Transverse colon (tissue), 4 donors: ENCODE results near the gene KCNRG. TPM values are rescaled to one million over a fixed set of nuclear protein-coding genes. Genes with fewer than 3 reads are reported as not detected.

Experiments
- DNase-seq: peaks from one replicate; pipeline ENCODE4 v3.0.0-alpha.2; 2019
- H3K27ac ChIP-seq, 4 donors: fragments of 200-600 bp; sonication (generic); 2 replicates each; pipeline ENCODE4 v1.5.1; 2016 to 2018; ENCODE audit warnings: inconsistent platforms in 4 of 4
- H3K27me3 ChIP-seq: fragments of 200-600 bp; sonication (generic); 2 replicates; pipeline ENCODE4 v1.5.1; 2017; ENCODE audit warnings: inconsistent platforms
- H3K36me3 ChIP-seq, 4 donors: fragments of 200-600 bp; sonication (generic); 2 replicates each; pipeline ENCODE4 v1.5.1; 2017 to 2019; ENCODE audit warnings: inconsistent platforms in 4 of 4
- H3K4me1 ChIP-seq, 4 donors: fragments of 200-600 bp; sonication (generic); 2 replicates each; pipeline ENCODE4 v1.5.1; 2017 to 2020; ENCODE audit warnings: inconsistent platforms in 4 of 4
- H3K4me3 ChIP-seq, 4 donors: fragments of 200-600 bp; sonication (generic); 1 replicate in 1 of 4; 2 replicates in 3 of 4; pipeline versions ENCODE4 v1.5.1 to v1.6.1; 2017 to 2019; ENCODE audit warnings: inconsistent platforms in 4 of 4
- H3K9me3 ChIP-seq, 2 donors: fragments of 200-600 bp; sonication (generic); 2 replicates each; pipeline ENCODE4 v1.5.1; 2017 to 2019; ENCODE audit warnings: inconsistent platforms in 2 of 2
- EP300 ChIP-seq: sonication (generic); formaldehyde crosslinking; IDR thresholded peaks from one replicate; pipeline ENCODE4 v1.6.1; 2017; ENCODE audit warnings: antibody characterized with exemption, low read depth
- POLR2A ChIP-seq: fragments of 450-650 bp; IDR thresholded peaks from one replicate; pipeline ENCODE4 v1.6.1; 2016; ENCODE audit warnings: antibody characterized with exemption, mild to moderate bottlenecking, moderate library complexity
- POLR2AphosphoS5 ChIP-seq, 3 donors: sonication (generic); formaldehyde crosslinking; IDR thresholded peaks; one replicate each; pipeline ENCODE4 v1.6.1; 2016; ENCODE audit warnings: antibody characterized with exemption in 3 of 3
- WGBS, 2 donors: methylation state at CpG; one replicate each; pipeline ENCODE4 v1.1.5; 2018; ENCODE audit warnings: low coverage in 1 of 2; 5-methylcytosine and 5-hydroxymethylcytosine counted together
- in situ Hi-C, 4 donors: fragments of 200-750 bp; cut with MboI; loops; one replicate each; pipeline versions ENCODE4 v1.15.0 to v1.15.1; 2017; ENCODE audit warnings: low sequenced_read_pairs in 3 of 4, low pct_ligation_motif_present in 1 of 4, low pct_unique_long_range_greater_than_20kb in 1 of 4
- intact Hi-C: fragments of 100-400 bp; cut with DNase I; formaldehyde crosslinking; loops from one replicate; pipeline ENCODE4 v1.15.1; 2023; ENCODE audit warnings: low total_unique reads
- total RNA-seq, 4 donors: library from RNA; depleted of rRNA; stranded (reverse); fragments of >200 nt; gene quantifications; one replicate each; pipeline ENCODE4 v1.1.0, GENCODE V29; 2016
- TF ChIP-seq, protein P1 (sequence below), 5 experiments: fragments of 200-600 bp in 3 of 5; fragments of 450-650 bp in 2 of 5; sonication (generic) in 3 of 5; IDR thresholded peaks; 1 replicate in 2 of 5; 2 replicates in 3 of 5; pipeline ENCODE4 v1.5.1; 2016 to 2017; ENCODE audit warnings: antibody characterized with exemption in 5 of 5, inconsistent platforms in 3 of 5, mild to moderate bottlenecking in 2 of 5, moderate library complexity in 1 of 5

Gene KCNRG
- total RNA-seq, 4 donors from 2014 or later, result 2.9 to 3.7 TPM; not detected in 2

DNA sequence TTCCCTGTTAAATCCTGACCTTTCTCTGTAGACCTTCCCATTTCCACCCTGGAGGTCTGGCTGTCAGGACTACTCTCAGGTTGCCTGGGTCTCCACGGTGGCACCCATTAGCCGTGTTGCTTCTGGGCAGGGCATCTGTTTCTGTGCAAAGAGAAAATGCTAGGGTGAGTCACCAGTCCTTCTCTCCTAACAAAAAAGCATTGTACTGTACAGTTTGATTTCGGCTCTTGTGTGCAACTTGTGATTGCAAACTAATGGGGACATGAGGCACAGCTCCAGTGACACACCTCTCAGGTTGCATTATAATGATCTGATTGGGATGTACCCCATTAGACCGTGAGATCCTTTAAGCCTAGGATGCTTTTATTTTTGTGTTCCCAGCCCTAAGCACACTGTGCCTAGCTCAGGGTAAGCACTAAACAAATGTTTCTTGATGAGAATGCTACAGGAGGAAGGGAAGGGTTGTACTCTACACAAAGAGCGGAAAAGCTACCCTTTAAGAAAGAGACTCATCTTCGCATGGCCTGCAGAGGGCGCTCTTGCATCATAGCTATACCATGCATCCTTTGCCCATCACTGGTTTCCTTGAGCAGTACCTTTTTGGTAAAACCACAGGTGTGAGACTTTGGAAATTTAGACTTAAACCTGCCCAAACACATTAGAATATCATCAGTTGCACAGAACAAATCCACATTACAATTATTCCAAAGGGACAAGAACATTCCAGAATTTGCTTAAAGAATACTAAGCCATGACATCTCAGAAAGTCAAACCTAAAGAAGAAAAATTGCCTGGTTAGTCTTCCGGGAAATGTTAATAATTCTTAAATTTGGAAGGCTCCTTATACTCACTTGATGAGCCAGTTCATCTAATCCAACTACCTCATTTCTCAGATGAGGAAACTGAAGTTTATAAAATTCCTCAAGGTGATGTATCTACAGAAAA, 38.7 kb upstream of the KCNRG start:
- Histone ChIP-seq H3K4me1 (peaks cover 0 to 9% (median 0%) of the 10 kb centered on the region in 4 donors), H3K27me3 (no peaks in the 10 kb centered on the region), H3K27ac (no peak overlapping the region), H3K4me3 (no peak overlapping the region), H3K36me3 (no peaks in the 10 kb centered on the region), H3K9me3 (no peaks in the 10 kb centered on the region)
- TF ChIP-seq, protein P1, sequence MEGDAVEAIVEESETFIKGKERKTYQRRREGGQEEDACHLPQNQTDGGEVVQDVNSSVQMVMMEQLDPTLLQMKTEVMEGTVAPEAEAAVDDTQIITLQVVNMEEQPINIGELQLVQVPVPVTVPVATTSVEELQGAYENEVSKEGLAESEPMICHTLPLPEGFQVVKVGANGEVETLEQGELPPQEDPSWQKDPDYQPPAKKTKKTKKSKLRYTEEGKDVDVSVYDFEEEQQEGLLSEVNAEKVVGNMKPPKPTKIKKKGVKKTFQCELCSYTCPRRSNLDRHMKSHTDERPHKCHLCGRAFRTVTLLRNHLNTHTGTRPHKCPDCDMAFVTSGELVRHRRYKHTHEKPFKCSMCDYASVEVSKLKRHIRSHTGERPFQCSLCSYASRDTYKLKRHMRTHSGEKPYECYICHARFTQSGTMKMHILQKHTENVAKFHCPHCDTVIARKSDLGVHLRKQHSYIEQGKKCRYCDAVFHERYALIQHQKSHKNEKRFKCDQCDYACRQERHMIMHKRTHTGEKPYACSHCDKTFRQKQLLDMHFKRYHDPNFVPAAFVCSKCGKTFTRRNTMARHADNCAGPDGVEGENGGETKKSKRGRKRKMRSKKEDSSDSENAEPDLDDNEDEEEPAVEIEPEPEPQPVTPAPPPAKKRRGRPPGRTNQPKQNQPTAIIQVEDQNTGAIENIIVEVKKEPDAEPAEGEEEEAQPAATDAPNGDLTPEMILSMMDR (IDR thresholded peaks at IDR 0.05), result peak; percentile 83 to 90 (median 89)
- TF ChIP-seq EP300, result no peak
- no peak for TF ChIP-seq POLR2A
- TF ChIP-seq POLR2AphosphoS5 (IDR thresholded peaks at IDR 0.05), result no peak
- peak; percentile 81 for DNase-seq
- WGBS, 2 donors, result 36 to 45% methylated on average over 5 to 8 of the region's 8 CpGs
- intact Hi-C loops (no loop called here), in situ Hi-C loops (loop anchor here (10.0 to 25.0 kb wide), 5 partner anchors 548 to 1086 kb away; partner anchors contain the start of gene RNASEH2B (in 4 of the 4))

- no peak overlapping the region for H3K27ac ChIP-seq
- H3K4me1 ChIP-seq, result peaks cover 0 to 2% (median 0%) of the 10 kb centered on the region in 4 donors
- in situ Hi-C loops, result loop anchor here (10.0 to 25.0 kb wide), 5 partner anchors 547 to 1084 kb away; partner anchors contain the start of gene RNASEH2B (in 4 of the 4)
- intact Hi-C loops, result no loop called here
- no peaks in the 10 kb centered on the region for H3K27me3 ChIP-seq
- H3K9me3 ChIP-seq, result no peaks in the 10 kb centered on the region
- no peaks in the 10 kb centered on the region for H3K36me3 ChIP-seq
- DNase-seq, result no peak
- 97% methylated on average over 3 of the region's 3 CpGs; no CpG with 5 or more reads in 1 of the 2 donors for WGBS, 2 donors
- H3K4me3 ChIP-seq, result no peak overlapping the region
- TF ChIP-seq, protein P1 (IDR thresholded peaks at IDR 0.05), result no peak
These were observed 37.3 kb upstream of the KCNRG start for GRCh38 chr13:49977992-49978391.

DNA sequence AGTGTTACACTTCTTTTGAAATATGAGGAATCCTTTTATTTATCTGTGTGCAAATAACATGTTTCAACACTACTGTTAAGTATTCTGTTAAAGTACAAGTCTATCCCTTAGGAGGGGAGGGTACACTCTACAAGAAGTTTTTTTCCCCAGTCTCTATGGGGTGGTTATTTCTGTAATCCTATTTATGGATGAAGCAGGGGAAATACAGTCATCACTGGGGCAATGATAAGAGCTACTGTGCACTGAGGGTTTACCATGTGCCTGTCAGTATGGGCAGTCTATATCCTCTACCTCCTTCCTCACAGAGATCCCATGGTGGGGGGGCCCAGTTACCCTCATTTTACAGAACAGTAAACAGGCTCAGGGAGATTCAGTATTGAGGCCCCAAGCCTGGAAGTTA, 35.0 kb upstream of the KCNRG start:
- intact Hi-C loops, result no loop called here
- H3K4me1 ChIP-seq, result no peaks in the 10 kb centered on the region
- no peak for DNase-seq
- in situ Hi-C loops, result loop anchor here (5.0 to 25.0 kb wide), 5 partner anchors 557 to 1082 kb away; partner anchors contain the start of gene RNASEH2B (in 4 of the 4)
- no peak overlapping the region for H3K4me3 ChIP-seq
- H3K36me3 ChIP-seq, result no peaks in the 10 kb centered on the region
- no peaks in the 10 kb centered on the region for H3K27me3 ChIP-seq
- TF ChIP-seq EP300 (no peak), POLR2AphosphoS5 (IDR thresholded peaks at IDR 0.05) (no peak), POLR2A (no peak)
- TF ChIP-seq, protein P1 (IDR thresholded peaks at IDR 0.05), result no peak
- no peak overlapping the region for H3K27ac ChIP-seq
- no peaks in the 10 kb centered on the region for H3K9me3 ChIP-seq

- in situ Hi-C loops (loop anchor here (25.0 kb wide), 4 partner anchors 552 to 1077 kb away; partner anchors contain the start of gene RNASEH2B (in 4 of the 4)), intact Hi-C loops (no loop called here)
- Histone ChIP-seq H3K27ac (no peak overlapping the region), H3K27me3 (no peaks in the 10 kb centered on the region), H3K4me1 (no peaks in the 10 kb centered on the region), H3K9me3 (no peaks in the 10 kb centered on the region), H3K4me3 (no peak overlapping the region), H3K36me3 (no peaks in the 10 kb centered on the region)
- no peak for TF ChIP-seq POLR2A
- no peak for TF ChIP-seq EP300
- TF ChIP-seq POLR2AphosphoS5 (IDR thresholded peaks at IDR 0.05), result no peak
- TF ChIP-seq, protein P1 (IDR thresholded peaks at IDR 0.05), result no peak
- 79 to 80% methylated on average over 2 of the region's 2 CpGs for WGBS, 2 donors
- DNase-seq, result no peak
These were observed 30.1 kb upstream of the KCNRG start for GRCh38 chr13:49985129-49985528.
